Astrocyte (in vitro differentiated cells and primary cell): ENCODE data around the gene ACSM2A.

Source experiments
- CTCF ChIP-seq: IDR thresholded peaks from 2 replicates; pipeline ENCODE4 v1.5.1; 2011; ENCODE audit warnings: low read depth, mild to moderate bottlenecking, inconsistent platforms, low read length, moderate library complexity; ENCODE audit not compliant: insufficient read depth
- EZH2 ChIP-seq: IDR thresholded peaks from 2 replicates; pipeline ENCODE4 v1.6.1; 2012; ENCODE audit warnings: mild to moderate bottlenecking, low read length, inconsistent platforms; ENCODE audit not compliant: insufficient read depth

GRCh38 chr16:20415541-20415940 lies 35.8 kb upstream of the ACSM2A start:
- TF ChIP-seq CTCF (no peak), EZH2 (no peak)
